T-helper 22 cell (primary cell): Measurements from ENCODE around the gene TEPSIN.
"Not testable (repeated sequence)": the region's sequence is repeated elsewhere in the genome, so short reads cannot be mapped to it uniquely, and the experiment has no call there.

Source experiments
- DNase-seq: peaks from one replicate; pipeline ENCODE4 v3.0.0-alpha.2; 2020; ENCODE audit warnings: low read depth

The TEPSIN gene

DNA sequence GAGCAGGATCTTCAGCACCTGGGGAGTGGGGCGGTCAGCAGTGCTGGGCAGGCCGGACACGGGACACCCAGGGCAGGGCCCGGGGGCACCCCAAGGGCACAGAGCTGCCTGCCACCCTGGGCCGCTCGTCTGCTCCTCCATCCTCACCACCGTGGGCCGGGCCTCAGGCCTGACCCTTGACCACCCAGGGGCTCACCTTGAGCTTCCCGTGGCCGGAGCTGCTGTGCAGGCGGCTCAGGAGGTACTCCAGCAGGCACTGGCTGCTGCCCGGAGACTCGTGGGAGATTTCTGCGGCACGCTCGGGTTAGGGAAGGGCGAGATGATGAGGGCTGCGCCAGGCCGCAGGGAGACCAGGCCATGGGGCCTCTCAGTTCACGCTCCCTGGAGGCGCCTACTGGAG lies 2.1 kb downstream of the TEPSIN start:
- no peak for DNase-seq

DNA sequence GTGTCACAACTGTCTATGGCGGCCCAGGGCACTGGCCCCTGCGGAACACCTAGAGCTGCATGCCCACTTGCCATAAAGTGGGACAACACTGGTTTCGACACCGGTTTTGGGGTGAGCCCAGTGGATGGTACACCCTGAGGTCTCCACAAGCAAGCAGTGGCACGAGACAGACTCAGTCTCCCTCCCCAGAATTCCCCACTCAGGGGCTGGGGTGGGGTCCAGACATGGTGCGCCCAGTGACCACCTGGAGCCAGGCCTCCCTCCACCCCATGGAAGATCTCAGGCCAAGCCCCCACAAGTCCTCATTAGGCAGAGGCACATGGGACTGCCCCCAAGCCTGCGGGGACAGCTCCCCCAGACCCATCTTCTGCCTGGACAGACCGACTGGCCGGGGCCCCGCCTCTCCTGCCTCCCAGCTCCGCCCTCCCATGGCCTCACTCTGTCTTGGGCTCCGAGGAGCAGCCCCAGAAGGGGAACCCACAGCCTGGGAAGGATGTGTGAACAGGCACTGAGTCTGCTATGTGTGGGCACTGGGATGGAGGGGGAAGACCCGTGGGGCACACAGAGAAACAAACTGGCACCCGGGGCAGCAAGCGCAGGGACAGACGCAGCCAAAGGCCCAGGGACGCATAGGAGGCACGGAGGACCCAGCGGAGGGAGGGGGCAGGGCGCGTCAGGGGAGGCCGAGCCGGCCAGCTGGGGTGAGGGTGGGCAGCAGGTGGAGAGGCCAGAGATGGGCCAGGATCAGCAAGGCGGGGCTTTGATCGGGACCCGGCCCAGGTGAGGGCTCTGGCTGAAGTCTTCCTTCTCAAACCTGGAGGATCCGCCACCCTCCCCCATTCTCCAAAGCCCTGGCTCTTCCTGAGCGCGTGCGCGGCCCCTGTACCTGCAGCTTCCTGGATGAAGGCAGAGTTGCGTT lies 2.8 kb downstream of the TEPSIN start:
- no peak for DNase-seq

DNA sequence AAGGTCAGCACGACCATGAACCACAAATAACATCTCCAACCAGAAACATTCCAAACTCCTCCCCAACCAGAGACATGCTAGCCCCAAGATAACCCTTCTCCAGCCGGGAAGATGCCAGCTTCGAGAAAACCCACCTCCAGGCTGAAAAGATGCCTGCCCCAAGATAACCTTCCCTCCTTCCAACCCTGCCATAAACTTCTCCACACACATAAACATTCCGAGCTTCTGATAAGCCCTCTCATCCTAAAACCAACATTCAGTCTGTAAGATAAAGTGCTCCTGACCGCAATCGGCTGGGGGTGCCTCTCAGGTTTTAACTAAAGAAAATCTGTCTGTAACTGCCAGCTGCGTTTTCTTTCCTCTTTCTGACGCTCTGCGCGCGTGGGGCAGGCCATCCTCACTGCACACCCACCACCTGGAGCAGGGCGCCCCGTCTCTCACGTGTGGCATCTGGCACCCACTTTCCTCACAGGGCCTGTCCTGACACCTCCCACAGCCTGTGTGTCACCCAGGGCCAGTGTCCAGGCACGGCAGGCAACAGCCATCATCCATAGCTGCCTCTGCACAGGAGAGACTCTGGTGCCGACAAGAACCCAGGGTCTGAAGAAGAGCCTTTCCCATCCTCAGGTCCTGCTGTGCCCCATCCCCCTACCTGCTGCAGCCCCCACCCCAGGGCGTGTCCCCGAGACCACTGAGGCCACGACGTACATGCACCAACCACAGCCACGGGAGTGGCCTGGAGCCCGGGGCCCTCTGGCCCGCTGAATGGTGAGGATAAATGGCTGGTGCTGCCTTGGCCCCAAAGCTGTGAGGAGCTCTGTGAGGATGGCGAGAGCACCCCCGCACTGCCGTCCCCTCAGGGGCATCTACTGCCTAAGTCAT lies 3.7 kb downstream of the TEPSIN start:
- DNase-seq, result no peak

DNA sequence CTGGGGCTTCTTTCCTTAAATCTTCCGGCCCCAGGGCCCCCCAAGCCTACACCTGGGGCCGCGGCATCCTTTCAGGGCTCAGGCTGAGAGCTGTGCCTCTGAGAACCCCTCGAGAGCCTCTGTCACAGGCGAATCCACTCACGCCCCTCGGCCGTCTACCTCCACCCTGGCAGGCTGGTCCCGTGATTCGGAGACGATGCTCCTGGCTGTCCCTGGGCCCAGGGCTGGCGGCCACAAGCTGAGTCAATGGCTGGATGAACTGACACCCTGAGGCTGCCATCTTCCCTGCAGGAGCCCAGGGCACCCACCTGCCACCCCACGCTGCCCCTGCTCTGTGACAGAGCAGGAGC lies 4.4 kb downstream of the TEPSIN start:
- DNase-seq, result no peak

DNA sequence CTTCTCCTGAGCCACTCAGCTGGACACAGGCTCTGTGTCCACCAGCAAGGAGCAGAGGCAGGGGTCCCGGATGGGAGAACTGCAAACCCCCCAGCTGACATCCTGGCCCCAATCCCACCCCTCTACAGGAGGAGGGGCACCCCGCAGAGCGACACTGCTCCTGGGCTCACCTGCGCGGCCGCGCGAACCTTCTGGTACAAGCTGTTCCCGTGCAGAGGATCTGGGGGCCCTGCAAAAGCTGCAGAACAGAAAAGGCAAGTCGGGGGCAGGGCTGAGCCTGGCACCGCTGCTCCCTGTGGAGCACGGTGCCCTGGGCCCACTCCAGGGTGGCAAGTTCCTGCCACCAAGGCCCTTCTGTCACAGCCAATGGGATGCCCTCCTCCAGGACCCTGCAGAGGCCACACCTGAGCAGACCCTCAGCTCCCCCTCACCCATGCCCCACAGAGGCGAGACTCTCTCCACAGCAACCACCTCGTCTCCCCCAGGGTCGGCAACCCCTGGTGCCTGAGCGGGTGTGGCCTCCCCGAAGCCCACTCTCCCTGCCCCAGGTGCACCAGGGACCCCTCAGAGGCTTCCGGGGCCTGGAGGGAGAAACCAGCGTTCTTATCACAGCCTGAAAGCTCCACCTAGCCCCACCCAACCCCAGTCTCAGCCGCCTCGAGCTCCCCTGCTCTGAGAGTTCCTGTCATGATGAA lies 4.9 kb downstream of the TEPSIN start:
- no peak for DNase-seq

DNA sequence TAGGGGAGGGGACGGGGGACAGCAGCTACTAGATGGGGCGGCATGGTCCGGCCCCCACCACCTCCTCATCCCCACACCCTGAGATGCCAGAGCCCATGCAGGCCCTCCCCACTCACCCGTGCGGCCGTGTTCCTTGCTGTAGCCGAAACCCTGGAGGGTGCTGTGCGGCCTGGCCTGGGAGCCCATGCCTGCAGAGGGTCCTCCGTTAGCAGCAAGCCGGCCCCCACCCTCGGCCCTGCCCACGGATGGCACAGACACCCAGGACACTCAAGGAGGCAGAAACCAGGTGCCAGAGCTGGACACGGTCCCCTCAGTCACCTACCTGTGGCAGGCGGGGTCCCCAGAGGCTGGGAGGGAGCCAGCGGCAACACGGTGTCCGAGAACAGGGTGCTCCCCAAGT lies 5.5 kb downstream of the TEPSIN start:
- no peak for DNase-seq

DNA sequence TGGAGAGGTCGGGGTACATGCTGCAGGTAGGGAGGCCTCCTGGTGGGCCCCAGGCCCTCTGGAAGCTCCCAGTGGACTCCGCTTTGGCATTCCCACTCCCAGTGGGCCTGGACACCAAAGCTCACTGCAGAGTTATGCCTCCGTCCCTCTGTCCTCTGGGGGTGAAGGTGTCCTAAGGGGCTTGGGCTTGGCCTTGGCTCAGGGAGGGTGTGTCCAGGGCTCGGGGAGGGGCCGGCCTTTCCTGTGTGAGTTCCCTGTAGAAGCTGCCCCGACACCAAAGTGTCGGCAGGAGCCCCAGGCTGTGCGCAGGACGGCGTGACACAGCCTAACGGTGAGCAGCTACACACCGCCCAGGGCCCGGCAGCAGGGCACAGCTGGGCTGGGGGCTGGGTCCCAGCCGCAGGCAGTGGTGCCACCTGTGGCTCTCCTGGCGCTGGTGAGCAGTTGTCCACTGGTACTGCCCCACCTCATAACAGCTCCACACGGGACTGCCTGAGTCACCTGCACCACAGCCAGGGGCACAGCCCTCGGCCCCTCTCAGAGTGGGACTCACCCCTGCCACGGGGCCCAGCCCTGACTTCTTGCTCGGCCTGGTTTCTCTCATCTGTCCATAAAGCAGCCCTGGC lies 6.1 kb downstream of the TEPSIN start:
- DNase-seq, result no peak

DNA sequence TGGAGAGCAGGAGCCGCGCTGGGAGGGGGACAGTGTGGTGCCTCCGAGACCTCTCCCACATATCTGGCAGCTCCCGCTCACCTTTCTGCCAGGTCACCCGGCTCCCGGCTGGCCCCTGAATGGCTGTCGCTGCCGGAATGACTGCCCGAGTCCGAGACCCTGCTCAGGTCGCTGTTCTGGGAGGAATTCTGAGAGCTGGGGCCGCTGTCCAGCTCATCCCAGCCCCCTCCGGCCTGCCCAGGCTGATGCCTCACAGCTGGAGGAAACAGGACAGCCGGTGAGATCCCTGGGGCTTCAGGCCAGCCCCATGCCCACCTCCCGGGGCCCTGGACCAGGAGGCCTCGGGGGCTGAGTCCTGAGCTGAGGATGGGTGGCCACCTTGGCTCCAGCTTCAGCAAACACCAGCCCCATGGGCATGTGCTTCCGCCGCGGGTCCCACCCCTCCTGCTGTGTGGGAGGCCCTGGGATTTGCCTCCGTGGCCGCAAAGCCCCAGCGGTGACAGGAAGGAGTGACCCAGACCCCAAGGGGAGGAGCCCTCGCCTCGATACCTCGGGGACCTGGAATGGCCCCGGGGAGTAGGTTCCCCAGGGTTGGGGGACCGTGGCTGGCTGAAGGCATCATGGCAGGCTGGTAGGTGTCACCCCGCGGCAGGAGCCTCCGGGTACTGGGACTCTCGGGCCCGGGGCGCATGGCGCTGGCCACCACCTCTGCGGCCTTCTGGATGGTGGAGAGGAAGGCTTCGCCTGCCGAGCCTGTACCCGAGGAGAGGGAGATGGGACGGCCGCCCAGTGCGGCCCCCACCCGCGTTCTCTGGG lies 6.9 kb downstream of the TEPSIN start:
- no peak for DNase-seq

DNA sequence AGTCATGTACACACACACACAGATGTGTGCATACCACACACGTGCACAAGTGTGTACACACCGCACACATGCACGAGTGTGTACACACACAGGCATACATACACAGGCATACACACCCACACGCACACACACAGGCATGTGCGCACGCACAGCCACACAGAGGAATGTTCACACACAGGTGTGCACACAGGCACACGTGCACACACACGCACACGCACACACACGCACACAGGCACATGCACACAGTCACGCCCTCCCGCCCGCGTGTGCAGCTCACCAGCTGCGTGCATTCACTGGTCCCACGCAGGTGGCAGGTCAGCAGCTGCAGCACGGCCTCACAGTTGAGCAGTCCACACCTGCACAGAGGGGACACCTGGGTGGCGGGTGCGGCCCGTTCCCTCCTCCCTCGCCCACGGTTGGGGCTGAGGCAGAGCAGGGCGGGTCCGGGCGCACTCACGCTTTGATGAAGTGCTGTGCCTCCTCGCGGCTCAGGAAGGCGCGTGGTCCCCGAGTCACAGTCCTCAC lies 7.7 kb downstream of the TEPSIN start:
- DNase-seq, result no peak

DNA sequence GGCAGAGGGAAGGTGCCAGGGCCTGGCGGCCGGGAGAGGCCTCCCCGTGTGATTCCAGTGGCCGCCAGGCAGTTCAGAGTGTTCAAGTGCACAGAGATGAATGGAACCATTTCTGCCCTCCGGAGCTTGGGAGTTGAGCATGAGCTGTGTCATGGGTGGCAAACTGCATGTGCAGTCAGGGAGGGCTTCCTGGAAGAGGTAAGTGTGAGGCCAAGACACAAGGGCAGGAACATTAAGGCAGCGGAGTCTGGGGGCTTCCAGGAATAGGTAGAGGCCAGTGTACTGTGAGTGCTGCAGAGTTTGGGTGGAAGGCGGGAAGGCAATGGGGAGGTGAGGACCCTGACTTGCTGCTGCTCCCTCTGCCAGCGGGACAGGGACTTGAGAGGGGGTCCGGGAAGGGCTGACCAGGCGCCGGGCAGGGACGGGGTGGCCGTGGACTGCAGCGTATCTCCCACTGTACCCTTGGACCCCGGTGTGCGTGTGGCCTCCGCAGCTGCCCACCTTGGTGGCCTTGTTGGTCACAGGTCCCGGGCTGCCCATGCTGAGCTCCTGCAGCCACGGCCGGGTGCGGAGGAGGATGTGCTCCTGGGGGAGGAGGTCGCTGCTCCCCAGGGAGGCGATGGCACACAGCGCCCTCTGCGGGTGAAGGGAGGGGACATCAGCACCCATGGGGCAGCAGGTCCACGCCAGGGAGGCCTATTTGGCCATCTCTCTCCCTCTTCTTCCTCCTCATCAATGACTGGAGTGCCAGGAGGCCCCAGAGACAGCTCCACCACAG lies 8.6 kb downstream of the TEPSIN start:
- DNase-seq, result no peak

DNA sequence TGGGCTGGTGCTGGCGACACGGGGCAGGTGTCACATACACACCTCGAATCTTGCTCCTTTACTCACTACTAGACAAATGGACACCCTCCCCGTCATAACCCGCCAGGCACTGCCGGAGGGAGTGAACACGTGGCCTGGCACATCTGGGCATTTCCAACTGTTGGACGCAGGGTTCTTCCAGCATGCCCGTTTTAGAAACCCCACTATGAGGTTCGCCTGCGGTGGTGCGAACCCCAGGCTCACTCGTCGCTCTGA lies 9.3 kb downstream of the TEPSIN start:
- no peak for DNase-seq

DNA sequence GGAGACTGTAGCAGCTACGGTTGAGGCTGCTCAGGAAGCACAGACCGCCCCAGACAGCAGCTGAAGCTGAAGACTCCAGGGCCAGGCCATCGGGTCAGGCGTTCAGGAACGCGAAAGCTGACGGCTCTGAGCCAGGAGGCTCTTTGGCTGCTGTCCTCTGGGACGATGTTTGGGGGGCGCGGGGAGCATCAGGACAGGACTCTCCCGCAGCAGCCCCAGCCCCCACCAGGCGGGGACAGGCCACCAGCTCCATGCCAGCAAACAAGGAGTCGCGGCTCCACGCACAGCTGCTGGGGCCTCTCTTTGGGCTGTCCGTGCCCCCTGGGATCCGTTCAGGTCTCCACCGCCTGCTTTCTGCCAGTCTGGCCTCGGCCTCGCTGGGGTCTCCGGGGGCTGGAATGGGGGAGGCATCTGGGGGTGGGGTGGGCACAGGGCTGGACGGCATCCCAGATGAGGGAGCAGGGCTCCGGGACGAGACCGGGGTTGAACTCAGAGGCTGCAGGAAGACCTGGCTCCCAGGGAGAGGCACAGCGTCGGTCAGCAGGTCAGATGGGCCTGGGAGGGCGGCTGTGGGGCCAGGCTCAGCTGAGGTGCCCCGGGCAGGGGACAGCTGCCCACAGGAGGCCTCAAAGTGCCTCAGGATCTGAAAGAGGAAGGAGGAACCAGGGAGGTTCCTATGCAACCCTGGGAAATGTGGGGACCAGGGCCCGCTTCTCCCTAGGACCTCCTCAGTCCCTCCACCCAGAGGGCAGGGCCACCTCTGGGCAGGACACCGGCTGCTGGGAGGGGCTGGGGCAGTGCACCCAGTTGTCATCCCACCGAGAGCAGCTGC lies 9.8 kb downstream of the TEPSIN start:
- DNase-seq, result no peak

DNA sequence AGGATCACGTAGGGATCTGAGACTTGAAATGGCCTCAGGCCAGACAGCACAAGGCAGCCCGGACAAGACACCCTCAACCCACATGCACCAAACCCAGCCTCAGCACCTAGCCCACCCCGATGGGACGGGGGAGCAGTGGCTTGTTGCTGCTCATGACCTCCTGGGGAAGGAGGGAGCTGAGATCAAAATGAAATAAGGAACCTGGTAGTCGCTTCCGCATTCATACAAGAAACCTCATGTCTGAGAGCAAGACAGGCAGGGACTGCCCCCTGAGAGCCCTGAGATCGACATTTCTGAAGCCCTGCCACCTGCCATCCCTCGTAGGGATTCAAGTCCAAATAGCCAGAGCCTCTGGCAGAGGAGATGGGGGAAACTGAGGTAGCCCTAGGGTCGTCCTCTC lies 10.4 kb downstream of the TEPSIN start:
- DNase-seq, result no peak

DNA sequence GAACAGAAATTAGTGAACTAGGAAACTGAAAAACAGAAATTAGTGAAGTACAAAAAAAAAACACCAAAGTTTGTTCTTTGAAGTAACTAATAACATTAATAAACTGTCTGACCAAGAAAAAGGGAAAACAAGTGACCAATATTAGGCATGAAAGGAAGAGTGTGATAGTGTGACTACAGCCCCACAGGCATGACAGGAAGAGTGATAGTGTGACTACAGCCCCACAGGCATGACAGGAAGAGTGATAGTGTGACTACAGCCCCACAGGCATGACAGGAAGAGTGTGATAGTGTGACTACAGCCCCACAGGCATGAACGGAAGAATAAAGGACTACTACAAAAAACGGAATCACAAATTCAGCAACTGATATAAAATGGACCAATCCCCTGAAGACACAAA lies 11.2 kb downstream of the TEPSIN start:
- not testable (repeated sequence) for DNase-seq

DNA sequence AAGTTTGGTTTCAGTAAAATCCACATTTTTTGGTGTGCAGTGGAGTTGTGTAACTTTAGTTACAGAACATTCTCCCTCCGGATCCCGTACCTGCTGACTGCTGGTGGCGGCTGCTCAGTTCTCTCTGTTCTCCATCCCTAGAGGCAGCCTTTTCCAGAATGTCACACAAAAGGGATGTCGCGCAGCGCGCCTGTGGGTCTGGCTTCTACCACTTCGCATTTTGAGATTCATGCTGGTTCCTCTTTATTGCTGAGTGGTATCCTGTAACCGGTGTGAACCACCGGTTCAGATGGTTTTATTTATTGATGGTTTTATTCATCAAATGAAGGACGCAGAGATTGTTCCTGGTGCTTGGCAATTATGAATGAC lies 15.1 kb downstream of the TEPSIN start:
- no peak for DNase-seq

DNA sequence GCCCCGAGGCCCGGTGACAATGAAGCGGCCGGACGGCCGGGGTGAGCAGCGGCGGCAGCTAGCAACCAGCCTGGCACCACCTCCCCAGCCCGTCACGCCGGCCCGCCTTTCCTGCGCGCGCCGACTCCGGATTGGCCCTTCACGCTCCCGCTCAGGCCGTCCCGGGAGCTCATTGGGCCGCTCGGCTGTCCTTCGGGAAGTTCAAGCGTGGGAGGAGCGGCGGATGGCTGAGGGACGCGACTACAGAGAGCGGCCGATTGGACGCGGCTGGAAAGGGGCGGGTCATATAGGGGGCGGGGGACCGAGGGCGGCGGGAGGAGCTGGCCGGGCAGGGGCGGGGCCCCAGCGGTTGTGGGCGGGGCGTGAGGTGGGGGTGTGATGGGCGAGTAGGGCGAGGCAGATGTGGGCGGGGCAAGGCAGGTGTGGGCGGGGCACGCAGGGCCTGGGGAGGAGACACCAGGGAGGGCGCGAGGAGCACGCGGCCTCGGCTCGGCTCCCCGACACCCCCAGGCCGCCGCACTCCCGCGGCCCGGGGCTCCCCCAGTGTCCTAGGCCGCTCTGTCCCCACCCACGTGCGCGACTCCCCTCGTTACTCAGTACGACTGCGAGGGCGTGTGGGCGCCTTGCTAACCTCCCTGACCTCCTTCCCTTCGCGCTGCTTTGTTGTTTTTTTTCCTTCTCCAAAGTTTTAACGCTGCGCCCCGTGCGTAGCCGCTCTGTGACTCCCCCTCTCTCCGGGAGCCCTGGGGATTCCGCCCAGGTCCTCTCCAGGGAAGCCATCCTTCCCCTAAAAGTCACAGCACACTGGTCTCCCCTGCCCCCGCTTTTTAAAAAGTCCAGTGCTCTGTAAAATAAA lies 15.7 kb downstream of the TEPSIN start, which contains the start of gene CEP131:
Gene CEP131 (minus strand): TSS at position 60 of the 856 bp plus-strand sequence. CDS start 2,909 bp downstream, outside the sequence.
- DNase-seq, result peak; percentile 98

DNA sequence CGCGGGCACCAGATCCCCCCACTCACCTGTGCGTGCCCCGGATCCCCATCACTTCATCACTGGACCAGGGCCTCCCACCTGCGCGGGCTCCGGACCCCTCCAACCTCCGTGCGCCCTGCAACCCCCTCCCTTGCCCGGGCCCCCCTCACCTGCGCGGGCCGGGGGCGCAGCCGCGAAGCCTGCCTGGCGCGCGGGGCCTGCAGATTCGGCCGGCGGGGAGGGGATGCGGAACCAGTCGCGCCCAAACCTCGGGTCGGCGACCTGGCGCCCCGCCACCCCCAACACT lies 16.3 kb downstream of the TEPSIN start:
- DNase-seq, result no peak

DNA sequence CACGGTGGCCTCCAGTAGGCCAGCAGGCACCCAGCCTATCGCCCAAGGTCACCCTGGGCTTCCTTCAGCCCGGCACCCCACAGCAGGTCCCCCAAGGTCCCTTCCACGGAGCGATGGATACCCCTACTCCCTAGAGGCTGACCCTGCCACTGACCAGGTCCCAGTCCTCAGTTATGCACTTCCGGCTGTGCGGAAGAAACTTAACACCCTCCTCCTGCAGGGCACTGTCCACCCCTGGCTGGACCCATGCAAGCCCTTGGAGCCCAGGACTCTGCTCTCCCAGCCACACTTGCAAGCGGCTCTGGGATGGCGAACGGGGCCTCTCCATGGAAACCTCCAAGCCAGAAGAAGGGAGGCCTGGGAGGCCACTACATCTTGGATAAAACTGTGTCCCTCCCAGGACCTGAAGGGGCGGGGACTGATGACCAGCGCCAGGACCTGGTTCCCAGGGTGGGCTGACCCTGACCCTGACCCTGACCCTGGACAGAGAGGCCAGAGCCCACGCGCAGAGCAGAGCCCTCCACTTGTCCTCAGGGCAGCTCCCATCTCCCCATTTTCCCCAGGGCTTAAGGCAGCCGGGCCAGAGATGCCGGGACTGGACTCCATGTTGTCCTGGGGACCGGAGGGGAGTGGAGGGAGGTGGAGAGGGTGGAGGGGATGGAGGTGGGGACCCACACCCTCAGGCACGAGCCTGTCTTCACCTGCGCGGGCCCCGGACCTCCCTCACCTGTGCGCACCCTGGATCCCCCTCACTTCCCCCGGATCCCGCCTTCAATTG lies 16.8 kb downstream of the TEPSIN start:
- DNase-seq, result no peak
